Fibroblast of skin of abdomen (primary cell): ENCODE measurements around the gene DDN.

Experiments used
- DNase-seq: peaks from one replicate; pipeline ENCODE4 v3.0.0-alpha.2; 2013

Gene DDN

DNA sequence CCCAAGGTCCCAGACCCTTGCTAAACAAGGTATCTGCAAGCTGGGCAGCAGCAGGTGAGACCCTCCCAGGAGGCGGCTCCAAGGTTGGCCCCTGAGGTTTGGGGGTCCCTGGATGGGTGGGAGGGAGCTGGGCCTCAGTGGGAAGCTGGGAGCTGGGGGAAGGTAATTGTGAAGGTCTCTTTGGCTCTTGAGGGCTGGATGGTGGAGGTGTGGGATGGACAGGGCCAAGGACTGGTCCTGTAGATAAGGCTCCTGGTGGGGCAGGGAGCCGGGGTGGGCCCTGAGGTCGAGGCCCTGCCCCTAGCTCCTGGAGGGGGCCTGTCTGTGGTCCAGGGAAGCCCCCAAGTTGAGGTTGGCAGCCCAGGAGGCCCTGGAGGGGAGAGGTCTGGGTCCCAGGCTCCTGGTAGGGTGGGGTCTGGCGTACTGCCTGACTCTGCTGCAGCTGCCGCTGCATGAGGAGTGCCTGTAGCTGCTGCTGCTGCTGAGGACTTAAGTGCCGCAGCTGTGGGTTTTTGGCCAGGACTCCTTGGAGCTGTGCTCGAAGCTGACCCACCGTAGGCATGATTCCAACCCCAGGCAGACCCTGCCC is 32.5 kb upstream of the DDN start:
- no peak for DNase-seq

DNA sequence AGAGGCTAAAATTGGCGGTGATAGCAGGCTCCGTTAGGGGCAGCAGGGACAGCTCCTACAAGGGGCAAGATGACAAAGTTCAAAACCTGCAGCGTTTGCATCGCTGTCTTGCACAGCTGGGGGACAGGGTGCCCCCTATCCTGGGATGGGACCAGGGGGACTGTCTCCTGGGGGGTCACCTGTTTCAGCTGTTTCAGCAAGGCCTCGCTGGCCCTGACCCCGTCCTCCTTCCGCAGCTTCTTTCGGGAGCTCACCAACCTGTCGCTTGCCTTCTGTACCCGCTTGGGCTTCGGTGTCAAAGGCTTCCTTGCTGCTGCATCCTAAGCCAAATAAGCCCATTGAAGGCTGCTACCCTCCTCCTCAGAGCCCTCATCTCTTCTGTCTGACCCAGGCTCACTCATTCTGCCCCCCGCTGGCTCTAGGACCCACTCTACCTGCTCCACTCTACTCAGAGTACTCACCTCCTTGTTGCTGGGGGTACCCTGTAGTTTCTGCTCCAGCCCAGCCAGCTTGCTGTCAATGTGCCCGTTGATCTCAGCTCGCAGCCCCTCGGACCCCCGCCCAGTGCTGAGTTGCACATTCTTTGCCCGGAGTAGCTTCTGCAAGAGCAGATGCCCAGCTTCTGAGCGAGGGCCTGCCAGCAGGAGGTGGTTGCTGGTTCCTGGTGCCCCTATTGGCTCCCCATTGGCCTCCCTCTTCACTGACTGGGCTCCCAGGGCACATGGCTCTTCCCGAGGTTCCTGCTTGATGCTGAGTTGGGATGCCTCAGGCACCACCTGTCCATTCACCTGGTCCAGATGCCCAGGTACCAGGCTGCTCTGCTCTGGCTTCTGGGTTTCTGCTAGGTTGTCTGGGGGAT is 31.8 kb upstream of the DDN start:
- DNase-seq = no peak

DNA sequence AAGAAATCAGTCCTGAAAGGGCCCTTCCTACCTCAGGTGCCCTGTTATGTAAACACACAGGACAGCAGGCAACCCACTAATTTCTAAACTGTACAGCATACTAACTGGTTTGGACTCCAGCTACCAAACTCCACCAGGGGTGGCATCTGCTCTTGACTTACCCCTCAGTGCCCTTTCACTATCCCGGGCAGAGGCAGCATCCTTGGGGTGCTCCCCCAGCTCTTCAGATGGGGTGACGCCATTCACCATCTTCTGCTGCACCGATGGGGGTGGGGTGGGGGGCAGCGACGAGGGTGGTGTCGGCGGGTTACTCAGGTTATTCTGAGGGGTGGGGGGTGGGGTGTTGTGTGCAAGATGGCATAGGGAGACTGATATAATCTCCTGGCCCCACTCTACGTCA is 30.9 kb upstream of the DDN start:
- DNase-seq = no peak

GRCh38 chr12:49028666-49029275 is 29.6 kb upstream of the DDN start:
- no peak for DNase-seq

GRCh38 chr12:49027846-49028555 is 28.8 kb upstream of the DDN start:
- DNase-seq = no peak

- DNase-seq = no peak
Measured at GRCh38 chr12:49026678-49027480, 27.7 kb upstream of the DDN start.

GRCh38 chr12:49026101-49026500 is 26.9 kb upstream of the DDN start:
- no peak for DNase-seq

- no peak for DNase-seq
Measured at GRCh38 chr12:49025463-49025862, 26.3 kb upstream of the DDN start.

GRCh38 chr12:49024543-49024942 is 25.4 kb upstream of the DDN start:
- DNase-seq = no peak

DNA sequence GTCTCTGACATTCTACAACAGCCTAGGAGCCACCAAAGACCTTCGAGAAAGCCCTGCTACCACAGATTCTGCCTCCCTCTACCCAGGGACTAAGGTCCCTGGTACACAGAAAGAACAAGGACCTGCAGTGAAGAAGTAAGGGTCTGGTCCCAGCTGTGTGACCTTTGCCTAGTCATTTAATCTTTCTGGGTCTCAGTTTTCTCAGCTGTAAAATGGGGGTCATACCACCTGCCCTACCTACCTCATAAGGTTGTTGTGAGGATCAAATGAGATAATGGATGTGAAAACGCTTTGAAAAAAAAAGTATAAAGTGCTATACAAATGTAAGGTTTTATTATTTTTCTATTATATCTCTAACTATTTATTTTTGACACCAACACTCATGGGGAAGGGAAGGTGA is 24.6 kb upstream of the DDN start:
- DNase-seq = no peak

DNA sequence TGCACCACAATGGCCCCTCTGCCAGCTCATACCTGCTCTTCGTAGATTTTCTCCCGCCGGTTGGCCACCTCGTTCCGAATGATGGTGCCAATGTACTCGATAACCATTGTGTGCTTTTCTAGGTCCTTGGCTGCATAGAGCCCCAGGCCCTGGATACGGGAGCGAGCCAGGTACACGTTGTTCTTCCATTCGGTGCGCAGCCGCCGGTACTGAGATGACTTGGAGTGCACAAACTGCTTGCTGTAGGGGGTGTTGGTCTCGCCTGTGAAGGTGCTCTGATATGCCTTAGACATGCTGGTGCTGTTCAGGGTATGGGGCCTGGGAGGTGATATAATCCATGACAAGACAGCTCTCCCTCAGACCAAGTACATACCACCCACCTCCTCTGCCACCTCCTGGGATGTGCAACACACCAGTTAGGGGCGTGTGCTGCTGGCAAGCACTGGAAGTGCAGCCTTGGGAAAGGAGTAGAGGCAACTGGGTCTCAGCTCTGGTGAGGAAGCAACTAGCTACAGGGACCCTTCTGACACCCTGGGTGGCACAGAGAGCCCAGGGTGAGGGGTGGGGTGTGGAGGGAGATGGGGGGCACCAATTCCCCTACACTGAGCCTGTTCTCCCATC is 23.5 kb upstream of the DDN start:
- DNase-seq = no peak

- no peak for DNase-seq
Measured at GRCh38 chr12:49021292-49021915, 22.2 kb upstream of the DDN start.

GRCh38 chr12:49020441-49020840 is 21.3 kb upstream of the DDN start:
- DNase-seq = no peak

GRCh38 chr12:49019443-49020324 is 20.5 kb upstream of the DDN start:
- peak; percentile 61 for DNase-seq

DNA sequence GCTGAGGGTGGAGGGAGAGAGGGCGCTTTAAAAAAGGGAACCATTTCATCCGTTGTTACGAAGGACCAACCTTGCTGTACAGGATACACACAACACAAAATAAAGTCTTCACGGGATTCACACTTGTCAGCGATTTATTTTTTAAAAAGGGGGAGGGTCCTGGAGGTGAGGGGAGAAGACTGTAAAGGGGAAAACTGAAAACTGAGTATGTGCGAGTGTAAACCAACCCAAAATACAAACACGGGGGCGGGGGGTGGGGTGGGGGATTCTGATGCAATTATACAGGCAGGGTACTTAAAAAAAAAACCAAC is 19.9 kb upstream of the DDN start:
- no peak for DNase-seq

DNA sequence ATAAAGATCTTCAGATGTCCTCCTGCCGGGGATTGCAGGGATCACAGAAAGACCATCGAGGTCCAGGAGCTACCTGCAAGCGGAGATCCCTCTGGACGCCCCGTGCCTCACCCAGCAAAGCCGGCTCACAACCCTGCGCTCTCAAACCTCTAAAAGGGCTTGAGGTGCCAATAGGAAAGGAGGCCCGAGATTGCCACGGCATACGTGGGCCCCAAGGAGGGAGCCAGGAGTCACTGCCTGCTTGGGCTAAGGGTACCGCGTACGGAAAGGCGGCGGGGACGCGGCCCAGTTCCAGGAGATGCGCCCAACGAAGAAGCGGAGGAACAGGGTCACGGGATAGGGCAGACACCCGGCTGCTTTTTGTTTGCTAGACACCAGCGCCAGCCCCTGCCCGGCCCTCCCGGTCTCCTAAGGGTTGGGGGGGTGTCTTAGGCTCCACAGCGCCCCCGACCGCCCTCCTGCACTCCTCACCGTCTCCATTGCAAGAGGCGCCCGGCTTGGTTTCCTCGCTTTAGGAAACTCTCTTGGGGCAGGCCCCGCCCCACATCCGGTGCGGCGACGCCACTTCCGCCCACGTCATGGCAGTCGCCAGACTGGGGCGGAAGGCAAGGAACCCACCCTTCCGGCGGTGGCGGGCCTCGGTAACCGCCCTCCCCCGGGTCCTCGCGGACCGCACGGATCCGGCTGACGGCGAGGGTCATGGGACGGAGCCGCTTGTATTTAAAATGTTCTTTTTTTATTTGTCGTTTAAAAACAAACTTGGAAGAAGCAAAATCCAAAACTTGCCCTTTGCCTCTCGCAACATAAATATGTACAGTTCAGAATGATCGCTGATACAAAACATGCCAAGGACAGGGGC is 19.3 kb upstream of the DDN start, which contains the start of gene PRKAG1:
PRKAG1 (minus strand) TSS at position 516 of the 859 bp plus-strand sequence; CDS start at position 480, 36 bp downstream.
- DNase-seq = peak; percentile 97

- DNase-seq = peak; percentile 49
Measured at GRCh38 chr12:49017891-49018260, 18.7 kb upstream of the DDN start.

GRCh38 chr12:49015196-49015595 is 16.0 kb upstream of the DDN start:
- no peak for DNase-seq

- peak; percentile 26 for DNase-seq
Measured at GRCh38 chr12:49014547-49014946, 15.4 kb upstream of the DDN start.
